Stimulated activated naive B cell treated with anti-CD40 and anti-IgM and Interleukin-4, amounts not matched to agents 10 μg/mL and 1 μg/mL and 100 μg/mL, for 72 hours (primary cell): ENCODE measurements around the gene OLFML1.

Experiments used
- ATAC-seq, 2 donors: fragments of 150-1000 bp; cut with Tn5 transposase; replicated peaks; 2 replicates each; pipeline ENCODE4 v1.10.0; 2021; ENCODE audit warnings: moderate library complexity in 1 of 2
- DNase-seq: peaks from one replicate; pipeline ENCODE4 v3.0.0; 2021
- H3K27ac Mint-ChIP-seq: one replicate; pipeline ENCODE4 v1.8.0; 2022; ENCODE audit warnings: mild to moderate bottlenecking, mixed read lengths
- H3K27me3 Mint-ChIP-seq, 2 donors: one replicate each; pipeline ENCODE4 v1.8.0; 2022; ENCODE audit warnings: mixed read lengths in 2 of 2
- H3K36me3 Mint-ChIP-seq, 2 donors: one replicate each; pipeline ENCODE4 v1.8.0; 2022; ENCODE audit warnings: mixed read lengths in 2 of 2, mild to moderate bottlenecking in 1 of 2
- H3K4me1 Mint-ChIP-seq, 2 donors: one replicate each; pipeline ENCODE4 v1.8.0; 2022; ENCODE audit warnings: mixed read lengths in 2 of 2, mild to moderate bottlenecking in 1 of 2
- H3K4me3 Mint-ChIP-seq, 2 donors: one replicate each; pipeline ENCODE4 v1.8.0; 2022; ENCODE audit warnings: mild to moderate bottlenecking in 2 of 2, mixed read lengths in 2 of 2, moderate library complexity in 1 of 2
- H3K9me3 Mint-ChIP-seq, 2 donors: one replicate each; pipeline ENCODE4 v1.8.0; 2022; ENCODE audit warnings: mixed read lengths in 2 of 2, mild to moderate bottlenecking in 1 of 2

Gene OLFML1

DNA sequence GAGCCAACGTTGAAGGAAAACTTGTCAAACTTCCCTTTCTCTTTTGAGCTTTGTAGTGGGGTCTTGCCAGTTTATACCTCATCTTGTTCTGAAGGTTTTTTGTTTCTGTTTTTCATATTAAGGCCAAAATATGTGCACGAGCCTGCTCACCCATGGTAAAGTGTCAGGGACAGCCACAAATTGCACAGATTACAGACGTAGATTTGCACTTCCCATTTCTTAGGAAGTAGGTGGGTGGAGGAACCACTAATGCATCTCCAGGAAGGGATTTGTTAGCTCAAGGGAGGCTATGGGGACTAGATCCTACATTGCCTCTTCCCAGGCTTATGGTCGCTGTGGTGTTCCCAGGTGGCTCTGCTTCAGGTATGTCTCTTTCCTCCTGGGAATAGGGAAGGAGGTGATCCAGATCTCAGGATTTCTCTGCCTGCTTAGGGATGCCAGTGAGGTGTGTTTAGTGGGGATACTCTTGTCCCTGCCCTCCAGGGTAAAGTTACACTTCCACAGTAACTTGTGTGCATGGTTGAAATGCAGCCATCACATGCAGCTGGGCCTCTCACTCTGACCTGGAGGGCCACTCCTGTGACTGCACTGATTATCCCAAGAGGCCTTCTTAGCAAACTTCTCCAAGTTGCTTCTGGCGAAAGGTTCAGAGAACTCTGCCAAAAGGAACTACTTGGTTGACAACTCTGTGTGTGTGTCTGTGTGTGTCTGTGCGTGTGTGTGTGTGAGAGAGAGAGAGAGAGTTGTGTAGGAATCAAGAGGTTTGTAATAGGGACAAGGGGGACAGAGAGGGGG, 38.3 kb downstream of the OLFML1 start:
- peaks cover 0 to 6% of the 10 kb centered on the region in 2 donors for H3K9me3 Mint-ChIP-seq
- H3K27me3 Mint-ChIP-seq = no peaks in the 10 kb centered on the region
- no peak overlapping the region for H3K27ac Mint-ChIP-seq
- H3K4me1 Mint-ChIP-seq = peaks cover 30 to 37% of the 10 kb centered on the region in 2 donors
- H3K36me3 Mint-ChIP-seq = peaks cover 2 to 43% of the 10 kb centered on the region in 2 donors
- peak; percentile 28 to 35 for ATAC-seq
- peak overlapping the region in 1 of 2 donors; percentile 79 for H3K4me3 Mint-ChIP-seq
- DNase-seq = peak; percentile 38

- ATAC-seq = peak; percentile 24 to 26
Measured at GRCh38 chr11:7524462-7525235, 39.3 kb downstream of the OLFML1 start.

DNA sequence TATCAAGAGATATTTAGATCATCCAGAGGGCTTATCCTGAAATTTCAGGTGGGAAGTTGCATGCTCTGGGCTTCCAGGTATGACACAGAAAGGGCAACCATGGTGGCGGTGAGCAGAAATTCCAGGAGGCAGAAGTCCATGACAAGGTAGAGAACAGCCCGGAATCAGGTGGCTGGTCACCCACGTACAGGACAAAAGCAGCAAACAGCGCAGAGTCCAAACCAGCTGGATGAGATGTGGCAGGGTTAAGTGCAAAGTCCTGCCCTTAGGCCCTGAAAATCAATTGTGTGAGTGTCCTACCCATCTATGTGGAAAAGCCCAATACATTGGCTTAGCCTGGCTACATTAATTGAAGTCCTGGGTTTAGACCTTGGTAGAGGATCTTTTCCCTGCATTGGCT, 40.1 kb downstream of the OLFML1 start:
- Mint-ChIP-seq H3K9me3 (no peaks in the 10 kb centered on the region), H3K4me3 (no peak overlapping the region), H3K27ac (peak overlapping the region; percentile 15), H3K4me1 (peaks cover 36 to 43% of the 10 kb centered on the region in 2 donors), H3K27me3 (no peaks in the 10 kb centered on the region), H3K36me3 (peaks cover 3 to 42% of the 10 kb centered on the region in 2 donors)
- no peak for ATAC-seq
- no peak for DNase-seq

More at GRCh38 chr11:7524462-7525235, 39.3 kb downstream of the OLFML1 start:
- peaks cover 1 to 44% of the 10 kb centered on the region in 2 donors for H3K36me3 Mint-ChIP-seq
- H3K9me3 Mint-ChIP-seq = no peaks in the 10 kb centered on the region
- H3K27me3 Mint-ChIP-seq = no peaks in the 10 kb centered on the region
- H3K27ac Mint-ChIP-seq = peak overlapping the region; percentile 86
- peaks cover 33 to 39% of the 10 kb centered on the region in 2 donors for H3K4me1 Mint-ChIP-seq
- DNase-seq = peak; percentile 38
- H3K4me3 Mint-ChIP-seq = peak overlapping the region; percentile 33 to 79

GRCh38 chr11:7527029-7527428, 41.7 kb downstream of the OLFML1 start:
- Mint-ChIP-seq H3K36me3 (peaks cover 10 to 52% of the 10 kb centered on the region in 2 donors), H3K9me3 (peaks cover 0 to 2% of the 10 kb centered on the region in 2 donors), H3K27ac (peak overlapping the region; percentile 75), H3K4me1 (peaks cover 48 to 58% of the 10 kb centered on the region in 2 donors), H3K27me3 (no peaks in the 10 kb centered on the region), H3K4me3 (peak overlapping the region in 1 of 2 donors; percentile 2)
- ATAC-seq = no peak
- no peak for DNase-seq

DNA sequence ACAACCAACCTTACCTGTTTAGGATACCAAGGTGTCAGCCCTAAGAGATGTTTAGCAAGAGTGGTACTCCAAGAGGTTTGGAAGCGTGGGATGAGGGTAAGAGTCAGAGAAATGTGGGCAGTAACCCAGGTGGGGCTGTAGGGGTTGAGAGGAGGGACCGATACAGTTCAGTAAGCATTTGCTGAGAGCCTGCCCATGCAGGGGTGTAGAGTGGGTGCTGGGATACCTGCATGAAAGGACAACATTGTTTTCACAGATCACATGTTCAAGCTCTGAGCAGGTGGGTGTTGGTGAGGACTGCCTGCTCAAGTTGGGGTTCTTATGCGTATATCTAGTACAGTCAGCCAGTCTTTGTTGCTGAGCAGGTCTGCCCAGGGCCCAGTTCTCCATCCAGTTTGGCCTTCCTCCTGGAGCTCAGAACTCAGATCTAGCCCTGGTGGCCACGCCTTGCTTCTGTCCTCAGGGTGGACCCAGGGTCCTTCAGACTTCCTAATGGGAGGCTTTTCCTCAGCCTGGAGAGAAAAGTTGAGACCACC, 43.3 kb downstream of the OLFML1 start:
- Mint-ChIP-seq H3K9me3 (peaks cover 0 to 2% of the 10 kb centered on the region in 2 donors), H3K36me3 (peaks cover 12 to 56% of the 10 kb centered on the region in 2 donors), H3K27ac (no peak overlapping the region), H3K27me3 (no peaks in the 10 kb centered on the region), H3K4me1 (peaks cover 57 to 72% of the 10 kb centered on the region in 2 donors), H3K4me3 (no peak overlapping the region)
- ATAC-seq (peak; percentile 2 to 15), DNase-seq (no peak)

DNA sequence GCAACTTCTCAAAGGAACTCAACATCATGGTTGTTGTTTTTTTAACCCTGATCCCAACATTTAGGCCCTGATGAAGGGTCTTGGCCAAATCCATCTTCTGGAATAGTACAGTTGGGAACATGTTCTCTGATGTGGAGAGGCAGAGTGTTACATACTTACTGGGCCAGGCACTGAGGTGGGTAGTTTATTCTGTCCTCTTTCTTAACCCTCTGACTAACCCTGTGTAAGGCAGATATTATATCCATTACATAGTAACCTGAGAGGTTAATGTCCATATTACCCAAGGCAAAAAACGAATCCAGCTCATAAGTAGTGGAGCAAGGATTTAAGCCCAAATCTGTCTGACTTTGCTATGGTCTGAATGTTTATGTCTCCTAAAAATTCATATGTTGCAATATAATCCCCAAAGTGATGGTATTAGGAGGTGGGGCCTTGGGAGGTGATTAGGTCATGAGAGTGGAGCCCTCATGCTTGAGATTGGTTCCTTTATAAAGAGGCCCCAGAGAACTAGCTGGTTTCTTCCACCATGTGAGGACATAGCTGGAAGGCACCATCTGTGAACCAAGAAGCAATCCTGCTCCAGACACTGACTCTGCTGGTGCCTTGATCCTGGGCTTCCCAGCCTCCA, 44.8 kb downstream of the OLFML1 start:
- H3K36me3 Mint-ChIP-seq = peaks cover 18 to 58% of the 10 kb centered on the region in 2 donors
- DNase-seq (no peak), ATAC-seq (no peak)
- no peak overlapping the region for H3K4me3 Mint-ChIP-seq
- no peaks in the 10 kb centered on the region for H3K27me3 Mint-ChIP-seq
- peak overlapping the region; percentile 31 for H3K27ac Mint-ChIP-seq
- peaks cover 4 to 5% of the 10 kb centered on the region in 2 donors for H3K9me3 Mint-ChIP-seq
- H3K4me1 Mint-ChIP-seq = peaks cover 72 to 87% of the 10 kb centered on the region in 2 donors

- Mint-ChIP-seq H3K36me3 (peaks cover 20 to 57% of the 10 kb centered on the region in 2 donors), H3K9me3 (peaks cover 4 to 5% of the 10 kb centered on the region in 2 donors), H3K27ac (peak overlapping the region; percentile 93), H3K27me3 (no peaks in the 10 kb centered on the region), H3K4me1 (peaks cover 71 to 89% of the 10 kb centered on the region in 2 donors), H3K4me3 (peak overlapping the region; percentile 56 to 71)
- DNase-seq = peak; percentile 43
- peak; percentile 73 to 78 for ATAC-seq
Measured at GRCh38 chr11:7531011-7531410, 45.7 kb downstream of the OLFML1 start.

- Mint-ChIP-seq H3K4me1 (peaks cover 67 to 86% of the 10 kb centered on the region in 2 donors), H3K27me3 (peaks cover 4 to 6% of the 10 kb centered on the region in 2 donors), H3K4me3 (no peak overlapping the region), H3K27ac (peak overlapping the region; percentile 60), H3K36me3 (peaks cover 26 to 55% of the 10 kb centered on the region in 2 donors), H3K9me3 (peaks cover 4 to 5% of the 10 kb centered on the region in 2 donors)
- no peak for ATAC-seq
- no peak for DNase-seq
Measured at GRCh38 chr11:7532405-7533145, 47.3 kb downstream of the OLFML1 start.

DNA sequence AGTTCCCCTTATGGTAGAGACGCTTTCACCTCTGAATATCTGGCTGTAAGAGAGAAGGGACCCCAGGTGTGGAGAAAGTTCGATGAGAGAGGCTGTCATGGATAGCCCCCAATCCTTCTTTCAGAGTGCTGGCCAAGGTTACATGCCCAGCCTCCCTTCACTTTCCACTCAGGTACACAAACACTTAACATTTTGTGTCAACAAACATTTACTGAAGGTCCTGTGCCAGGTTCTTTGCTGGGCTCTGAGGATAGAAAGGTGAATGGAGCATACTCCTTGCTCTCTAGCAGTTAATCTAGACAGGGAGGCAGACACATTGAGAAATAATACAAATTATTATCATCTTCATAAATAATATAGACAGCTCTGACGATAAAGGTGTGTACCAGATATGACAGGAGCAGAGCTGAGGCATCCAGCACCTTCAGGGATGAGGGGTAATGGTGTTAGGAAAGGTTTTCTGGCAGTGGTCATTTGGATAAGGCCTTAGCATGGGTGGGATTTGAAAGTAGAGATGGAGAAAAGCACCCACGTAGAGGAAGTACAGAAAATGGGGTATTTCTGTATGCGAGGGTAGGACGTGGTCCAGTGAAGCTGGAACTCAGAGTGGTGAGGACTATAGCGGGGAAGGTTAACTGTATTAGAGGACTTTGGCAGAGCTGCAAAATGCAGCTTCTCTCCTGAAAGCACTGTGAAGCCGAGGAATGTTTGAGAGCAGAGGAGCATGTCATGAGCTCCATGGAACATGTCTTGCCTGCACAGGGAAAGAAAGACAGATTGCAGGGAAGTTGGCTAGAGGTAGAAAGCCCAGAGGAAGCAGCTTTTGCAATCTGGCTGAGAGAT, 48.1 kb downstream of the OLFML1 start:
- H3K9me3 Mint-ChIP-seq = peaks cover 4 to 5% of the 10 kb centered on the region in 2 donors
- peaks cover 4 to 6% of the 10 kb centered on the region in 2 donors for H3K27me3 Mint-ChIP-seq
- ATAC-seq (peak; percentile 68), DNase-seq (no peak)
- peak overlapping the region; percentile 60 to 75 for H3K4me3 Mint-ChIP-seq
- H3K4me1 Mint-ChIP-seq = peaks cover 67 to 86% of the 10 kb centered on the region in 2 donors
- H3K27ac Mint-ChIP-seq = peak overlapping the region; percentile 88
- H3K36me3 Mint-ChIP-seq = peaks cover 29 to 54% of the 10 kb centered on the region in 2 donors

GRCh38 chr11:7534042-7534378, 48.7 kb downstream of the OLFML1 start:
- Mint-ChIP-seq H3K4me1 (peaks cover 63 to 82% of the 10 kb centered on the region in 2 donors), H3K9me3 (peaks cover 4 to 5% of the 10 kb centered on the region in 2 donors), H3K27me3 (peaks cover 4 to 6% of the 10 kb centered on the region in 2 donors), H3K27ac (peak overlapping the region; percentile 88), H3K36me3 (peaks cover 29 to 51% of the 10 kb centered on the region in 2 donors), H3K4me3 (peak overlapping the region; percentile 60 to 75)
- DNase-seq = no peak
- ATAC-seq = peak; percentile 35 to 43

DNA sequence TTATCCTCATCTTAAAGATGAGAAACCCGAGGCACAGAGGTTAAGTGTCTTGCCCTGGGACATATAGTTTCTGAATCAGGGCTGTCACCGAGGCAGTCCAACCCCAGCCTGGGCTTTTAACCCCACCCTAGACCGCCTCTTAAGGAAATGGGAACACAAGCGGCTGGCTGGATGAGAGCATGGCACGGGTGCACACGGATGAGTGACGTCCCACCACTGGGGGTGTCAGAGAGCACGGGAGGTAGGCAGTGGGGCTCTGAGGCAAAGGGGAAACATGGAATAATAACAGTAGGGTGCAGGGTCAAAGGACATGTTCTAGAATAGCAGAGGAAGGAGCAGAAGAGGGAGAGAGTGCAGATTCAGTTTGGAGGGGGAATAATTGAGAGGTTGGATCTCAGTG, 50.8 kb downstream of the OLFML1 start:
- DNase-seq = no peak
- peaks cover 4 to 5% of the 10 kb centered on the region in 2 donors for H3K9me3 Mint-ChIP-seq
- H3K27ac Mint-ChIP-seq = no peak overlapping the region
- ATAC-seq = no peak
- H3K4me3 Mint-ChIP-seq = no peak overlapping the region
- H3K36me3 Mint-ChIP-seq = peaks cover 32 to 54% of the 10 kb centered on the region in 2 donors
- H3K4me1 Mint-ChIP-seq = peaks cover 62 to 75% of the 10 kb centered on the region in 2 donors
- H3K27me3 Mint-ChIP-seq = peaks cover 4 to 6% of the 10 kb centered on the region in 2 donors

DNA sequence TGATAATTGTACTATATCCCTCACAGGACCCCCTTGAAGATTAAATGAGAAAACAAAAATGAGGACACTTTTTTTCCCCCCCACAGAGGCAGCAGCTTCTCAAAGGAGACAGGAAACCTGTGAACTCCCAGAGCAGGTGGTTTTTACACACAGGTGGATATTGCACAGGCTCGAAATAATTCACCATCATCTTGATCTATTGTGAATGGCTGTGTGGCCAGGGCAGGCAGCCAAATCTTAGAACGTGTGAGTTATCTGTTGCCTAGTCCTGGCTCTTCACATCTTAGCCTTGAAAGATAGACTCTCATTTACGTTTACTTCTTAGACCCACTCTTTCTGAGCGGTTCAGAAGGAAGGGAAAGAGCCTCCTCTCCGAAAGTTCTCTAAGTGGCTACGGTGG, 52.0 kb downstream of the OLFML1 start:
- H3K9me3 Mint-ChIP-seq = peaks cover 3 to 4% of the 10 kb centered on the region in 2 donors
- no peak overlapping the region for H3K4me3 Mint-ChIP-seq
- peaks cover 4 to 6% of the 10 kb centered on the region in 2 donors for H3K27me3 Mint-ChIP-seq
- no peak for DNase-seq
- ATAC-seq = no peak
- H3K27ac Mint-ChIP-seq = no peak overlapping the region
- peaks cover 29 to 46% of the 10 kb centered on the region in 2 donors for H3K36me3 Mint-ChIP-seq
- H3K4me1 Mint-ChIP-seq = peaks cover 56 to 68% of the 10 kb centered on the region in 2 donors
